ENCODE data around the gene PLA2G4F. TPM values are rescaled to one million over a fixed set of nuclear protein-coding genes. Genes with fewer than 3 reads are reported as not detected.

PLA2G4F gene
- polyA plus RNA-seq, 1 of the 3 experiments (the other 2 are of a cell fraction): not detected

GRCh38 chr15:42131006-42131405 is 25.4 kb downstream of the PLA2G4F start (continued):
- TF ChIP-seq USF1 (IDR thresholded peaks at IDR 0.05; ENCODE audit: borderline replicate concordance, low read depth): no peak
- no peak for TF ChIP-seq USF2 (IDR thresholded peaks at IDR 0.05; ENCODE audit: borderline replicate concordance, low read depth, low read length)
- TF ChIP-seq GATA2 (CRISPR knock-in tag; IDR thresholded peaks at IDR 0.05): no peak
- TF ChIP-seq REST (IDR thresholded peaks at IDR 0.05; ENCODE audit: low read depth, low read length): no peak

- H3K9me3 ChIP-seq: no peaks in the 10 kb centered on the region
- no peak for TF ChIP-seq TEAD4 (IDR thresholded peaks at IDR 0.05; ENCODE audit: borderline replicate concordance, insufficient read depth)
- TF ChIP-seq, protein P1, sequence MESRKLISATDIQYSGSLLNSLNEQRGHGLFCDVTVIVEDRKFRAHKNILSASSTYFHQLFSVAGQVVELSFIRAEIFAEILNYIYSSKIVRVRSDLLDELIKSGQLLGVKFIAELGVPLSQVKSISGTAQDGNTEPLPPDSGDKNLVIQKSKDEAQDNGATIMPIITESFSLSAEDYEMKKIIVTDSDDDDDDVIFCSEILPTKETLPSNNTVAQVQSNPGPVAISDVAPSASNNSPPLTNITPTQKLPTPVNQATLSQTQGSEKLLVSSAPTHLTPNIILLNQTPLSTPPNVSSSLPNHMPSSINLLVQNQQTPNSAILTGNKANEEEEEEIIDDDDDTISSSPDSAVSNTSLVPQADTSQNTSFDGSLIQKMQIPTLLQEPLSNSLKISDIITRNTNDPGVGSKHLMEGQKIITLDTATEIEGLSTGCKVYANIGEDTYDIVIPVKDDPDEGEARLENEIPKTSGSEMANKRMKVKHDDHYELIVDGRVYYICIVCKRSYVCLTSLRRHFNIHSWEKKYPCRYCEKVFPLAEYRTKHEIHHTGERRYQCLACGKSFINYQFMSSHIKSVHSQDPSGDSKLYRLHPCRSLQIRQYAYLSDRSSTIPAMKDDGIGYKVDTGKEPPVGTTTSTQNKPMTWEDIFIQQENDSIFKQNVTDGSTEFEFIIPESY (IDR thresholded peaks at IDR 0.05; ENCODE audit: borderline replicate concordance, low read depth): no peak
- TF ChIP-seq, protein P2, sequence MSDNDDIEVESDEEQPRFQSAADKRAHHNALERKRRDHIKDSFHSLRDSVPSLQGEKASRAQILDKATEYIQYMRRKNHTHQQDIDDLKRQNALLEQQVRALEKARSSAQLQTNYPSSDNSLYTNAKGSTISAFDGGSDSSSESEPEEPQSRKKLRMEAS (IDR thresholded peaks at IDR 0.05; ENCODE audit: low read depth): no peak
- no peak for TF ChIP-seq YY1 (IDR thresholded peaks at IDR 0.05; ENCODE audit: low read depth)
- TF ChIP-seq FOSL2 (IDR thresholded peaks at IDR 0.05; ENCODE audit: borderline replicate concordance, low read depth): no peak
- H4K20me1 ChIP-seq (ENCODE audit: insufficient read depth): no peaks in the 10 kb centered on the region
- no peak overlapping the region for H3K27ac ChIP-seq (ENCODE audit: low read depth in 2 of 2, low read length in 1 of 2)
- H3K4me1 ChIP-seq (ENCODE audit: control insufficient read depth in 1 of 2, insufficient read depth in 2 of 2, low read depth in 1 of 2, low read length in 1 of 2): peaks cover 0 to 3% of the 10 kb centered on the region in 2 experiments; a peak in 1 of 4 replicates
- ChIA-PET POLR2A (no interaction called here), CTCF (interaction anchor here (0.8 to 2.5 kb wide), 8 partner anchors 8 to 141 kb away, joined by 3 to 9 read pairs (median 4); no protein-coding TSS in a partner anchor)
- no peak for DNase-seq
- peaks cover 17% of the 10 kb centered on the region for H3K27me3 ChIP-seq (ENCODE audit: insufficient read depth)
- no peaks in the 10 kb centered on the region for H3K79me2 ChIP-seq (ENCODE audit: insufficient read depth)
- no peaks in the 10 kb centered on the region for H3K36me3 ChIP-seq (replicated peaks in 1 of 2; ENCODE audit: control insufficient read depth in 1 of 2, insufficient read depth in 2 of 2, low read length in 1 of 2)
- no peak overlapping the region for H3K4me2 ChIP-seq
- 50% methylated on average over 7 of the region's 8 CpGs for WGBS (ENCODE audit: low lambda C conversion rate)
- H3F3A ChIP-seq (replicated peaks; ENCODE audit: insufficient read depth): no peaks in the 10 kb centered on the region
- H2AFZ ChIP-seq (ENCODE audit: low read depth): no peak overlapping the region
- H3K9me2 ChIP-seq: no peaks in the 10 kb centered on the region
- no peak overlapping the region for H3K4me3 ChIP-seq (ENCODE audit: low read depth in 2 of 2, low read length in 1 of 2)
- no peak overlapping the region for H3K9ac ChIP-seq
Measured at GRCh38 chr15:42130246-42130986, 26.0 kb downstream of the PLA2G4F start.
